NCI-H345 treated with DMSO at 0.1 percent for 48 hours (cell line): ENCODE data around the gene MCUB.
"Not testable (repeated sequence)": the region's sequence is repeated elsewhere in the genome, so short reads cannot be mapped to it uniquely, and the experiment has no call there.

Experiments used
- DNase-seq: peaks from one replicate; lab custom pipeline; 2025; ENCODE audit not compliant: unreplicated experiment; lab: John Stamatoyannopoulos, UW

MCUB gene, protein sequence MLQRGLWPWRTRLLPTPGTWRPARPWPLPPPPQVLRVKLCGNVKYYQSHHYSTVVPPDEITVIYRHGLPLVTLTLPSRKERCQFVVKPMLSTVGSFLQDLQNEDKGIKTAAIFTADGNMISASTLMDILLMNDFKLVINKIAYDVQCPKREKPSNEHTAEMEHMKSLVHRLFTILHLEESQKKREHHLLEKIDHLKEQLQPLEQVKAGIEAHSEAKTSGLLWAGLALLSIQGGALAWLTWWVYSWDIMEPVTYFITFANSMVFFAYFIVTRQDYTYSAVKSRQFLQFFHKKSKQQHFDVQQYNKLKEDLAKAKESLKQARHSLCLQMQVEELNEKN

DNA sequence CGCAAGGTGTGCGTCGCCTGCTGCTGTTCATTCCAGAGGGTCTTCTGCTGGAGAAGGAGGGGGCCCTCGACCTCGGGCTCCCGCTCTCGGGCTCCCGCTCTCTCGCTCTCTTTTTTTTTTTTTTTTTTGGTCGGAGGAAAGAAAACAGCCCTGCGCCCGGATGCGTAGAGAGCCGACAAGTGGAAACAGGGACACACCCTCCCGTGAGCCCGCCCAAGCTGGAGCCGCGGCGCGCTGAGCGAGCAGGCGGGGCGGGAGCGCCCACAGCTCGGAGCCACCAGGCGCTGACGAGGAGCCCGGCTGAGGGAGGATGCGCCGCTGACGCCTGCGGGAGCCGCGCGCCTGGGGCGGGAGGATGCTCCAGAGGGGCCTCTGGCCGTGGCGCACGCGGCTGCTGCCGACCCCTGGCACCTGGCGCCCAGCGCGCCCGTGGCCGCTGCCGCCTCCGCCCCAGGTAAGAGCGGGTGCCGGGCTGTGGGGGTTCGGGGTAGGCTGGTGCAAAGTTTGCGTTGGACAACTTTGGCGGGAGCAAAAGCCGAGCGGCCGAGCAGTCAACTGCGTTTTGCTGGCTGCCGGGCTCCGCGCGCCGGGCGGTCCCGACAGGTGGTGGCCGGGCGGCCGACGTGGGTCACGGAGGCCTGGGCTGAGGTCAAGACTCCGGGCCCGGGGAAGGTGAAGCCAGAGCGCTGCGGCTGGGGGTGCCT is at the start of gene MCUB:
TSS of gene MCUB (plus strand) at position 264 of the 704 bp plus-strand sequence. CDS start at position 356, 92 bp downstream.
- peak; percentile 42 for DNase-seq

DNA sequence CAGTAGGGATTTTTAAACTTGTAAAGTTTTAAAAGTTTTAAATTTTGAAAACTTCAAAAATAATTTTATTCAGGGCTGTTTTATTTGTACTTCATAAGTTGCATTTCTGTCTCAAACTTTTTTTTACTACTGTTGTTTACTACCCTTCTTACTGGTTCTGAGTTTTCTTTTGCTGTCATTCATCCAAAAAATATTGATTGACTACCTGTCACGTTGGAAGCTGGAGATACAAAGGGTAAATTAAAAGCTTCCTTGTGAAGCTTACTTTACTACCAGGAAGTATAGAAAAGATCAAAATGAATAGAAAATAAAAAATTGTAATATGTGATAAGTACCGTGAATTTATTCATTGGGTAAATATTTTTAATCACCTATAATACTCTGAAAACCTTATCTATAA is 49.4 kb upstream of the MCUB start:
- no peak for DNase-seq

DNA sequence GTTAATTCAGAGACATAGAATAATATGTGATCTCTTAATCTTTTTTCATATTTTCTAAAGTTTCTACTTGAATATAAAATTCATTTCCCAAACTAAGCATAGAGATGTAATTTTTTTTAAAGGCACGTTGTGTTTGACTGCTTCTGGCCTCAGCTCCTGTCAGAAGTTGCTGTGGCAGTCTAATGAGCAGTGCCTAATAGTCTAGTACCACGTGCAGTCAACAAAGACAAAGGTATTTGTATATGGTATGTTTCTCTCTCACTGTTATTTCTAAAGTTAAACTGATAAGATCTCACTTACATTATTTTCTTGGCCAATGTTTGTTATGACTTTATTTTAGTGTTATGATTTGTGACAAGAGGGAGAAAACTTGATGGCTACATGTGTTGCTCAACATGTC is 48.6 kb upstream of the MCUB start:
- DNase-seq, result no peak

DNA sequence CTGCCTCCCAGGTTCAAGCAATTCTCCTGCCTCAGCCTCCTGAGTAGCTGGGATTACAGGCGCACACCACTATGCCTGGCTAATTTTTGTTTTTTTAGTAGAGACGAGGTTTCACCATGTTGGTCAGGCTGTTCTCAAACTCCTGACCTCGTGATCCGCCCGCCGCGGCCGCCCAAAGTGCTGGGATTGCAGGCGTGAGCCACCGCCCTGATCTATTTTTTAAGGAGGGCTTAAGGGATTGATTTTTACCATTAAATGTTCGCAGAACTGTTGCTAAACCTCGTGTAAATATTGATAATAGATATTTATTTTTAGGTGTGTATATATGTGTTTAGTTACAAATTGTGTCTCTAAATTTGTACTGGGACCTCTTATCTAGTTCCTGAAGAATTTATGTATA is 46.7 kb upstream of the MCUB start:
- DNase-seq, result not testable (repeated sequence)

DNA sequence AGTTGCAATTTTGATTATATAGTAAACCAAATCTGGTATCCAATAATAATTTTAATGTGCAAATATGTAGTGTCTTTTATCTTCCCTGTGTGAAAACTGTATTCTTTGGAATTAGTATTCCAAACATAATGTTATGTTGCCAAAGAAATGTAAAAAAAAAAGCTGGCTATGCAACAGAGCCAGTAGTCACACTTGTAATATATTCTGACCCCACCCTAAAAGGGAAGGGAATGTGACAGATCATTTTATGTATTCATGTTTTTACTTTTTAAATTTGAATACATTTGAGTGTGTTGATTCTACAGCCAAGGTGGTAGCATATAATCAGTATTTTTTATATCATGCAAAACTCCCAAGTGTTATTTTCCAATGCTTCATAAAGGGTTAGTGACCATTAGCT is 27.9 kb upstream of the MCUB start:
- no peak for DNase-seq

DNA sequence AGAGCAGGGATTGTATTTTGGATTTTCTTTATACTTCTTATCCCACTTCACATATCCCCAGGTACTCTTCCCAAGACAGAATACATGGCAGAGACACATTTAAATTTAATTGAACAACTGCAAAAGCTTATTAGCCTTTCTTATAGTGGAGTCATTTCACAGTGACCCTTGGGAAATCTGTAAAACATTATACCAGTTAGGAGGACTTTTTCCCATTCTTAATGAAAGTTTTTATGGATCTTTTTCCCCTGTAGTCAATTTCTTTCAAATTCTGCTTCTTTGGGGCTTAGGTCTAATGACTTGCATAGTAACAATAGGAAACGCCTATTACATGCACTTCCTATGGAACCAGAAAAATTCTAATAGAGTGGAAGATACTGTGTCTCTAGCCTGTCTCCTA is 14.6 kb upstream of the MCUB start:
- DNase-seq, result no peak

DNA sequence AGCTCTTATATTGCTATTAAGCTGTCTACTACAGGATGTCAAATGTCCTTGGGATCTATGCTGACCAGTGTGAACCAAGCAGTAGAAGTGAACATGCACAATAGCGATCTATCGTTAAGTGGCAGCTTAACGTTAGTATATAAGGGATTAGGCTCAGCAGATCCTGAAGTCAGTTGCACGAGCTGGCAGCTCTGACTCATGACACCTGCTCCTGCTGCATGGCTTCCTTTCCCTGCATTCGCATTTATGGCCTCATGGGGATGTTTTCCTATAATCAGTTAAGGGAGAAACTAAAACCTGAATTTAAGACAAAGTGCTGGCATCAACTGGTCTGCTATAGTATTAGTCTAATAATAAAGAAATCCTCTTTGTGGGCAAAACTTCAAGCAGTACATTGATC is 12.7 kb upstream of the MCUB start:
- DNase-seq, result no peak

DNA sequence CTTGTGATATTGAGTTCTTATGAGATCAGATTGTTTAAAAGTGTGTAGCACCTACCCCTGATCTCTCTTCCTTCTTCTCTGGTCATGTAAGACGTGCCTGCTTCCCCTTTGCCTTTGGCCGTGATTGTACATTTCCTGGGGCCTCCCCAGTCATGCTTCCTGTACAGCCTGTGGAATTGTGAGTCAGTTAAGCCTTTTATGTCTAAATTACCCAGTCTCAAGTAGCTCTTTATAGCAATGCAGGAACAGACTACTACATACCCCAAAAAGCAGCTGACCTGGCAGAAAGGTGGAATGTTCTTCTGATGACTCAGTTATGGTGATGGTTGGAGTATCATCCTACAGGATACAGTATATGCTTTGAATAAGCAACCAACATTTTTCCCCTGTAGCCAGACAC is 11.4 kb upstream of the MCUB start:
- DNase-seq, result no peak

DNA sequence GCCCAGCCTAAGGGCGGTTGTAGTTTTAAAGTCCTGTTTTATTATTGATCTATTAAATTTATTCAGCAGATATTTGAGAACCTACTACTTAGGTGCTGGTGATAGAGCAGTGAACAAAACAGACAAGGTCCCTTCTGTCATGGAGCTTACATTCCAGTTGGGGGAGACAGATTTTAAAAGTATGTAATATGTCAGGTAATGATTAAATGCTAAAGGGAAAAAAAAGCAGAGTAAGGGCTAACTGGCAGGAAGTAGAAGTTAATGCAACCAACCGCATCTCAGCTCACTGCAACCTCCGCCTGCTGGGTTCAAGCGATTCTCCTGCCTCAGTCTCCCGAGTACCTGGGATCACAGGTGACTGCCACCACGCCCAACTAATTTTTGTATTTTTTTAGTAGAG is 7.8 kb upstream of the MCUB start:
- DNase-seq, result no peak

DNA sequence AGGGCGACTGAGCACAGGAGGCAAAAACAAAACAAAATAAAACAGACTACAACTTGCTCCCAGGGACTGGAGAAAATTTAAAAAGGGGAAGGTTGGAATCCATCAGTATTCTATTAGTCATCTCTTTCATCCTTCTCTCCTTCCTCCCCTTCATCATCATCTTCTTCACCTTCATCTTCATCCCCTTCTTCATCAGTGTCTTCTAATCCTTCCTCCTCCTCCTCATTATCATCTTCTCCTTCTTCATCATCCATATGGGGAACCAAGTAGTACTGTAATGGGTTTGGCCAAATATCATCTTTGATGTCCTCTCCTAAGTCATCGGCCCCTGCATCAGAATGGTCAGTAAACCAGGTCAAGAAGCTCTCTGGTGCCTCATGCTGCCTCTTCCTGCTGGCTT is 6.9 kb upstream of the MCUB start:
- no peak for DNase-seq

DNA sequence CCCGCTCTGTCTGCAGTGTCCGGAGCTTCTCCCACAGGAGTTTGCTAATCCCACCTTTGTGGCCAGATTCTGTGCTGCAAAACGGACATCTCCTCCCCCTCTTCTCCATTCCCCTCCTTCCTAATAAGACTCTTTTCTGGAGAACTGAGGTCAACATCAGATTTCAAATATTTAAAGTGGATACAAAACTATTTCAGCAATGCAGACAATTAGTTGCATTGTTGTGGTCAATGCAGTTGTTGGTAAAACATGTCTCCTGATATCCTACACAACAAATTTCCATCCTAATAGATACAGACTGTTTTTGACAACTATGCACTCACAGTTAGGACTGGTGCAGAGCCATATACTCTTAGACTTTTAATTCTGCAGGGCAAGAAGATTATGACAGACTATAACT is 5.1 kb upstream of the MCUB start:
- DNase-seq, result no peak

DNA sequence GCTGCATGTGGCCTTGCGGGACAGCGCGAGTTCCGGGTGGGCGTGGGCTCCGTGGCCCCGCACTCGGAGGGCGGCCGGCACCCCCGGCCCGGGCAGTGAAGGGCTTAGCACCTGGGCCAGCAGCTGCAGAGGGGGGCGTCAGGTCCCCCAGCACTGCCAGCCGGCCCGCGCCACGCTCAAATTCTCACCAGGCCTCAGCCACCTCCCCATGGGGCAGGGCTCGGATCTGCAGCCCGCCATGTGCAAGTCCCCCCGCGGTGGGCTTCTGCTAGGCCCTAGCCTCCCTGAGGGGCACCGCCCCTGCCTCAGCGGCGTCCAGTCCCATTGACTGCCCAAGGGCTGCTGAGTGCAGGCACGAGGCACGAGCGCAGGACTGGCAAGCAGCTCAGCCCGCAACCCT is 2.6 kb upstream of the MCUB start:
- DNase-seq, result no peak

DNA sequence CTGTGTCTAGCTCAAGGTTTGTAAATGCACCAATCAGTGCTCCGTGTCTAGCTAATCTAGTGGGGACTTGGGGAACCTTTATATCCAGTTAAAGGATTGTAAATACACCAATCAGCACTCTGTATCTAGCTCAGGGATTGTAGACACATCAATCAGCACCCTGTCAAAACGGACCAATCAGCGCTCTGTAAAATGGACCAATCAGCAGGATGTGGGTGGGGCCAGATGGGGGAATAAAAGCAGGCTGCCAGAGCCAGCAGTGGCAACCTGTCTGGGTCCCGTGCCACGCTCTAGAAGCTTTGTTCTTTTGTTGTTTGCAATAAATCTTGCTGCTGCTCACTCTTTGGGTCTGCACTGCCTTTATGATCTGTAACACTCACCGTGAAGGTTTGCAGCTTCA is 2.0 kb upstream of the MCUB start:
- DNase-seq, result not testable (repeated sequence)

DNA sequence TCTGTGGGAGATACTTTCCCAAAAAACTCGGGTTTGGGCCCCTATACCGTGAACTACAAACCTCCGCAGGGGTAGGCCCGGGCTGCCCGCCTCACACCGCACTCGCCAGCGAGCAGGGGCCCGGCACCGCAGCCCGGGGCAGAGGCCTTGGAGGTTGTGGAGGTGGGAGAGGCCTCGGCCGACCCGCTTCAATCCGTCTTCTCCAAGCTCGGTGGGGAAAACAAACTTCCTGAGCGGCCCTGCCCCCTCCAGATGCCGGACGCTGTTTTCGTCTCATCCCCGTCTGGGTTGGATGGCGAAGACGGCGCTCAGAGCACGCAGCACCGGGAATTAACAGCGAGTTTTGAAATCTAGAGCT is 442 bp upstream of the MCUB start:
- no peak for DNase-seq

DNA sequence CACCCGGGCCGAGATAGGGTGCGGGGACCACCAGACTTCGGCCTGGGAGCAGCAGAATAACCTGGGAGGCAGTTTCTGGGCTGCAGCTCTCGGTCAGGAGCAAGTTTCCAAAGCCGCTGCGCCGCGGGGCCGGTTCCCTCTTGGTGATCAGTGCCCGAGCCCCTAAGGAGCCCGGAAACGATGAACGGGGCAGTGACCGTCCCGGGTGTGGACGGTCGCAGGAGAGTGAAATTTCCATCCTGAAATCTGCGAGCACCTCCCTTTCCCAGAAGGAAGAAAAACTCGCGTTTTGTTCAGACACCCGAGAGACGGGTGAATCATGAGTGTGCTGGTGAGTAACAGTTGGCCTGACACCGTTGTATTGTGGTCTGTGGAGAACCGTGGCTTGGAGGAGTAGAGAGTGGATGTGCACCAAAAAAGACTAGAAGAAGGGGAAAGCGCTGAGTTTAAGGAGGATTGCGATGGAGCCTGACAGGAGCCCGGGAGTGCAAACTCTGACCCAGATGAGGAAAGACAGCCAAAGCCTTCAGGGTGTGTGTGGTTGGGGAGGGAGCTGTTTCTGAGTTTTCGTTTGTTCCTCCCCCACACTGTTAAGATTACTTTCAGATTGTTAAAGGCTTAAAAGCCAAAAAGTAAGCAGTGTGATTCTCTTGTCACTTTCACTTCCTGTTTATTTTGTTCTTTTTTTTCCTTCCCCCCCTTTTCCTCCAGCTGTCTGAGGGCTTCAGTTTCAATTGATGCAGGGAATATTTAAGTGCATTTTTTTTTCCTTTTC is 828 bp downstream of the MCUB start:
- DNase-seq, result no peak

DNA sequence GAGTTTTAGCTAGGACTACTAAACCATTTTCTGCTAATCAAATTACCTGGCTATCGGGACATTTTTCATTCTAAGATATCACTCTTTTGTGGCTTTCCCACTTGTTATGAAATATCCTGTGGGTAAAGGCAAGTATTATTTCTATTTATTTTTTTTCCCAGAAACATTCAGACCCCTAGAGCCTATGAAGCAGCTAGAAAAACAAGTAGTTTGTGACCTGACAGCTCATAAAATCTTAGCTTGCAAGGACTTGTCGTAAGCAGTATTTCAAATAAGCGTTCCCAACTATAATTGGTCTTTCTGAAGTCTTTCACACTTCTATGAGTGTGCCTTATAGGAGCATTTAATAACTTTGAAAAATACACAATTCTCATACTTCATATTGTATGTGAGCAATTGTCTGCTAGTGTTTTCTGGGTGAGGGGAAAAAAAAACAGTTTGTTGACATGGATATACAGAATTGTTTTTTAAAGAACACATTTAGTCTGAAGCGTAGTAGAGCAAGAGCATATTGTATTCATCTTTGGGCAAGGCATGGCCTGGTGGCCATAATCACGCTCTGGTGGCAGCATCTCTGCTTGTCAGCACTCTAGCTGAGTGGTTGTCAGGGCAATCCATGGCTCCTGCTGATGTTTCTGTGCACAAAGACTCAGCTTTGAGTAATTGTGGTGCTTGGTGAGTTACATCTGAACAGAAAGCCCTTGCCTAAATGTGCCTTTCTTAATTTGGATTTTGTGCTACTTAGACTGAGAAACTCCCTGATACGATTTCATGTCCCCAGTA is 2.6 kb downstream of the MCUB start:
- DNase-seq, result no peak

DNA sequence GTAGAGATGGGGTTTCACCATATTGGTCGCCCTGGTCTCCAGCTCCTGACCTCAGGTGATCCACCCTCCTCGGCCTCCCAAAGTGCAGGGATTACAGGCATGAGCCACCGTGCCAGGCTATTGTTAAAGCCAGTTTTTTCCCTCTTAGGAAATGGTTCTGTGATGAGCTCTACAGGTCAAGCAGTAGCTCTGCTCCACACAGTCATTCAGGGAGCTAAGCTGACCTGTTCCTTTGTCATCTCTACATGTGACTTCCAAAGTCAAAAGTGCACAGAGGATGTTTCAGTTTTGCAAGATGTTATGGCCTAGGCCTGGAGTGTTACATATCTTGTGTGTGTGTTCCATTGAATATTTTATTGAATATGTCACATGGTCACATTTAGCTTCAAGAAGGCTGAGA is 11.4 kb downstream of the MCUB start:
- no peak for DNase-seq

DNA sequence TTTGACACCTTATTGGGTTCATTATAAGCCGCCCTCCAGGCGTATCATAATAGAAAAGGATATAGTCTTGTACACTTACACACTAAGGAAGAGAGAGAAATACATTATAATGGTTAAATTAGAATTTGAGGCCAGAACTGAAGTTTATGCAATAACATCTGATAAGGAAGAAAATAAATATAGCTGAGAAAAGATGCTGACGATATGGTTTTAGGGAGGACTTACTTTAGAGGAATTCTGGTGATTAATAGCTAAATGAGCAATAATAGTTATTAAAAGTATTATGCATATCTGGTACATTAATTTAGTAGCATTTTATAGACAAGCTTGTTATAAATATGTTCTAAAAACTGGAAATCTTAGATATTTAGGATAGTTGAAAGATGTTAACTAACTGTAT is 12.1 kb downstream of the MCUB start:
- no peak for DNase-seq

DNA sequence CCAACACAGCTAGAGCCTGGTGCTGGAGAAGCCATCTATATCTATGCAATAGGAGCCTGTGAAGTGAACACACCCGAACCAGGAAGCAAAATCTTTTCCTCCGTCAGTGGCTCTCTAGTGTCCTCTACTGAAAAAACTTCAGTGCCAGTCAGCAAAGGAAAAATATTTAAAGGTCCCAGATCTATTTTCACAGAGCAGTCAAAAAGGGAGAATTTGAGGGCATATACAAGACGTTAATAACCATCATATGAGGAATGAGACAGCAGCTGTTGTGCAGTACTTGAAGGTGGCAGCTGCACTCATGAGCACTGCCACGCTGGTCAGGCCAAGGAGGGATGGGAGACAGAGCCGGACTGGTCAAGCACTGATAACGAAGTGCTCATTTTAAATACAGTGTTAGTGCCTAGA is 14.4 kb downstream of the MCUB start:
- DNase-seq, result no peak

DNA sequence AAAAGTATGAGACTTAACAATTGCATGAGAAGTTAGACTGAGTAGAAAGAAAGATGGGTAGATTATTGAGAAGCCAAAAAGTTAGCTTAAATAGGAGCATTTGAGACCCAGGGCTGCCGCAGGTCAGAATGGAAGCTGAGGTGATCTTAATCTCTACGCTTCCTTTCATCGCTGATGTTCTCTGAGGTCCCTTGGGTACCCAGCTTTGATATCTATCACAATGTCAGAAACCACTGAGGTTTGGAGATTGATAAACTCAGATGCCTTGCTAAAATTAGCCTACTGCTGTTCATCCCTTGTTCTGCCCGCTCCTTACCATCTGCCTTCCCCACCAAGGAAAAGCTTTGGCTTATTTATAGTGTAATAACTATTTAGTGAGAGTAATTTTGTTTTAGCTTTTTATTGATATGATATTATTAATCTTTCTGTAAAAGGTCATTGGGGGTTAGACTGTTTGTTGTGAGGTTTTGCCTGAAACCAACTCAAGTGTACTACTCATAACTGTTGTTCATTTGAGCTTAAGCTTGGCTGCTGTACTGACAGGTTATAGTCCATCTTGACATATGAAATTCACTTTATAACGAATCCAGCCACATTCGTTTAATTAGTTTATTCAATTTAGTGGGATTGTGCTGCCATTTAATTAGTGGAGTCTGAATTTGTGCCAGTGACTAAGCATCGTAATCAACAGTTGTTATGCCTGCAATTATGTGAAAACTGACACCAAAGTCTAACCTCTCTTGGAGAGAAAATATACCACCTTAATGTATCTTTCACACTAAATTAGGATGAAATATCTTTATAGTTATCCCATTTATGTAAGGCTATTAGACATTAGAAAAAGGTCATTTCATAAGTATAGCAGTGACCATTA is 15.1 kb downstream of the MCUB start:
- DNase-seq, result no peak
